SH-SY5Y (cell line): ENCODE data around the gene RPS6KA2.

Experiments used
- GATA2 ChIP-seq: IDR thresholded peaks from 2 replicates; pipeline ENCODE4 v1.6.1; 2011; ENCODE audit warnings: mild to moderate bottlenecking, low read depth, low read length
- GATA3 ChIP-seq: IDR thresholded peaks from 2 replicates; pipeline ENCODE4 v1.6.1; 2011; ENCODE audit warnings: low read depth, mild to moderate bottlenecking, low read length, moderate library complexity

GRCh38 chr6:166656230-166657151, 29.4 kb upstream of the RPS6KA2 start:
- TF ChIP-seq GATA2, result no peak
- TF ChIP-seq GATA3, result no peak
